Sigmoid colon (tissue), 7 donors: ENCODE results near the gene AUNIP. TPM values are rescaled to one million over a fixed set of nuclear protein-coding genes. Genes with fewer than 3 reads are reported as not detected.

Experiments used
- DNase-seq: peaks from one replicate; pipeline ENCODE4 v3.0.0-alpha.2; 2019
- H3K27ac ChIP-seq, 4 donors: fragments of 200-600 bp; sonication (generic); one replicate each; pipeline ENCODE4 v1.5.1; 2016 to 2019; ENCODE audit warnings: mild to moderate bottlenecking in 1 of 4
- H3K27me3 ChIP-seq, 3 donors: fragments of 200-600 bp; sonication (generic); one replicate each; pipeline ENCODE4 v1.5.1; 2019; ENCODE audit warnings: mild to moderate bottlenecking in 1 of 3
- H3K36me3 ChIP-seq, 4 donors: fragments of 200-600 bp; sonication (generic); one replicate each; pipeline ENCODE4 v1.5.1; 2016 to 2019
- H3K4me1 ChIP-seq, 4 donors: fragments of 200-600 bp; sonication (generic); one replicate each; pipeline ENCODE4 v1.5.1; 2017 to 2019
- H3K4me3 ChIP-seq, 4 donors: fragments of 200-600 bp; sonication (generic); one replicate each; pipeline ENCODE4 v1.5.1; 2017 to 2019; ENCODE audit warnings: mild to moderate bottlenecking in 2 of 4, moderate library complexity in 1 of 4
- H3K9me3 ChIP-seq, 4 donors: fragments of 200-600 bp in 3 of 4; sonication (generic) in 3 of 4; one replicate each; pipeline versions ENCODE4 v1.5.1 to v1.6.1; 2013 to 2019
- CTCF ChIP-seq, 4 experiments: fragments of 450-650 bp in 3 of 4; fragments of 200-600 bp in 1 of 4; IDR thresholded peaks; one replicate each; pipeline ENCODE4 v1.5.1; 2016 to 2019; ENCODE audit warnings: antibody characterized with exemption in 4 of 4, mild to moderate bottlenecking in 3 of 4, moderate library complexity in 2 of 4
- EP300 ChIP-seq, 4 donors: sonication (generic); formaldehyde crosslinking; IDR thresholded peaks; one replicate each; pipeline ENCODE4 v1.6.1; 2017; ENCODE audit warnings: antibody characterized with exemption in 4 of 4
- POLR2A ChIP-seq, 2 donors: fragments of 450-650 bp; IDR thresholded peaks; one replicate each; pipeline ENCODE4 v1.6.1; 2016; ENCODE audit warnings: antibody characterized with exemption in 2 of 2, mild to moderate bottlenecking in 2 of 2, moderate library complexity in 2 of 2
- POLR2AphosphoS5 ChIP-seq, 4 donors: sonication (generic); formaldehyde crosslinking; IDR thresholded peaks; one replicate each; pipeline ENCODE4 v1.6.1; 2017; ENCODE audit warnings: antibody characterized with exemption in 4 of 4
- WGBS, 2 donors: extraction: QIAGEN DNeasy Blood & Tissue Kit; methylation state at CpG; one replicate each; pipeline ENCODE4 v1.1.7; 2013; 5-methylcytosine and 5-hydroxymethylcytosine counted together
- intact Hi-C: fragments of 100-400 bp; cut with DNase I; formaldehyde crosslinking; loops from one replicate; pipeline ENCODE4 v1.15.1; 2023
- polyA plus RNA-seq, 3 donors: library from polyadenylated mRNA; stranded (reverse); fragments of 200-250 nt; gene quantifications; one replicate each; pipeline ENCODE4 v1.2.3, GENCODE V29; 2013
- total RNA-seq, 4 donors: library from RNA; depleted of rRNA; stranded (reverse); fragments of >200 nt; gene quantifications; one replicate each; pipeline ENCODE4 v1.1.0, GENCODE V29; 2016
- donor health status: healthy with polysubstance abuse.
- donor health status: Bipolar disorder and iron deficiency.
- donor health status: healthy.

AUNIP gene
- total and polyA plus RNA-seq, 7 donors: 0.46 to 1.9 TPM; not detected in 5

GRCh38 chr1:25897754-25898153, 38.5 kb upstream of the AUNIP start:
- DNase-seq: peak; percentile 35
- H3K4me1 ChIP-seq: peaks cover 0 to 21% (median 15%) of the 10 kb centered on the region in 4 donors
- intact Hi-C loops: no loop called here

GRCh38 chr1:25896266-25896665, 37.0 kb upstream of the AUNIP start:
- peak; percentile 51 for DNase-seq
- Histone ChIP-seq H3K27me3 (no peaks in the 10 kb centered on the region), H3K9me3 (no peaks in the 10 kb centered on the region), H3K27ac (no peak overlapping the region), H3K4me1 (peaks cover 0 to 31% (median 27%) of the 10 kb centered on the region in 4 donors), H3K4me3 (no peak overlapping the region), H3K36me3 (peaks cover 0 to 31% (median 4%) of the 10 kb centered on the region in 4 donors)
- intact Hi-C loops: no loop called here
- no peak for TF ChIP-seq CTCF (IDR thresholded peaks at IDR 0.05)
- TF ChIP-seq POLR2AphosphoS5 (IDR thresholded peaks at IDR 0.05): no peak
- no peak for TF ChIP-seq POLR2A (IDR thresholded peaks at IDR 0.05)
- TF ChIP-seq EP300 (IDR thresholded peaks at IDR 0.05): no peak
- WGBS, 2 donors: 88 to 93% methylated on average over 1 of the region's 1 CpG

More at GRCh38 chr1:25897754-25898153, 38.5 kb upstream of the AUNIP start:
- TF ChIP-seq POLR2A (IDR thresholded peaks at IDR 0.05) (no peak), EP300 (IDR thresholded peaks at IDR 0.05) (no peak), CTCF (IDR thresholded peaks at IDR 0.05) (no peak), POLR2AphosphoS5 (IDR thresholded peaks at IDR 0.05) (no peak)
- WGBS, 2 donors: 88 to 90% methylated on average over 5 of the region's 5 CpGs
- no peaks in the 10 kb centered on the region for H3K9me3 ChIP-seq
- no peak overlapping the region for H3K4me3 ChIP-seq
- H3K36me3 ChIP-seq: peaks cover 0 to 46% (median 9%) of the 10 kb centered on the region in 4 donors
- no peaks in the 10 kb centered on the region for H3K27me3 ChIP-seq
- H3K27ac ChIP-seq: no peak overlapping the region

GRCh38 chr1:25895365-25895990, 36.2 kb upstream of the AUNIP start:
- Histone ChIP-seq H3K27ac (peak overlapping the region in 2 of 4 donors; percentile 29 to 46), H3K36me3 (peaks cover 0 to 23% (median 4%) of the 10 kb centered on the region in 4 donors), H3K9me3 (no peaks in the 10 kb centered on the region), H3K27me3 (no peaks in the 10 kb centered on the region), H3K4me3 (peak overlapping the region in 2 of 4 donors; percentile 13 to 21), H3K4me1 (peaks cover 0 to 31% (median 27%) of the 10 kb centered on the region in 4 donors)
- intact Hi-C loops: loop anchor here (1.0 to 2.0 kb wide), 2 partner anchors 37 to 103 kb away; partner anchors contain the start of genes AUNIP and PAFAH2
- DNase-seq: peak; percentile 95
- TF ChIP-seq CTCF (IDR thresholded peaks at IDR 0.05) (peak; percentile 97 to 99 (median 99)), POLR2A (IDR thresholded peaks at IDR 0.05) (no peak), POLR2AphosphoS5 (IDR thresholded peaks at IDR 0.05) (peak in 2 of 4 donors; percentile 13 to 42)
- 14 to 22% methylated on average over 12 of the region's 12 CpGs for WGBS, 2 donors

GRCh38 chr1:25893116-25893515, 33.9 kb upstream of the AUNIP start:
- H3K27ac ChIP-seq: peak overlapping the region; percentile 50 to 88 (median 84)
- peaks cover 0 to 31% (median 27%) of the 10 kb centered on the region in 4 donors for H3K4me1 ChIP-seq
- WGBS, 2 donors: 20 to 64% methylated on average over 4 of the region's 4 CpGs

More at GRCh38 chr1:25893116-25893515, 33.9 kb upstream of the AUNIP start:
- H3K9me3 ChIP-seq: no peaks in the 10 kb centered on the region
- TF ChIP-seq POLR2AphosphoS5 (IDR thresholded peaks at IDR 0.05) (no peak), EP300 (IDR thresholded peaks at IDR 0.05) (no peak), POLR2A (IDR thresholded peaks at IDR 0.05) (no peak), CTCF (IDR thresholded peaks at IDR 0.05) (no peak)
- no peak overlapping the region for H3K4me3 ChIP-seq
- DNase-seq: peak; percentile 44
- H3K27me3 ChIP-seq: no peaks in the 10 kb centered on the region
- intact Hi-C loops: no loop called here
- H3K36me3 ChIP-seq: peaks cover 0 to under 1% (median 0%) of the 10 kb centered on the region in 4 donors
